ENCODE measurements around the gene DPH2. TPM values are rescaled to one million over a fixed set of nuclear protein-coding genes. Genes with fewer than 3 reads are reported as not detected.

Gene DPH2
- total RNA-seq, 3 donors from 2014 or later: 16.2 to 22.0 (median 18.3) TPM

DNA sequence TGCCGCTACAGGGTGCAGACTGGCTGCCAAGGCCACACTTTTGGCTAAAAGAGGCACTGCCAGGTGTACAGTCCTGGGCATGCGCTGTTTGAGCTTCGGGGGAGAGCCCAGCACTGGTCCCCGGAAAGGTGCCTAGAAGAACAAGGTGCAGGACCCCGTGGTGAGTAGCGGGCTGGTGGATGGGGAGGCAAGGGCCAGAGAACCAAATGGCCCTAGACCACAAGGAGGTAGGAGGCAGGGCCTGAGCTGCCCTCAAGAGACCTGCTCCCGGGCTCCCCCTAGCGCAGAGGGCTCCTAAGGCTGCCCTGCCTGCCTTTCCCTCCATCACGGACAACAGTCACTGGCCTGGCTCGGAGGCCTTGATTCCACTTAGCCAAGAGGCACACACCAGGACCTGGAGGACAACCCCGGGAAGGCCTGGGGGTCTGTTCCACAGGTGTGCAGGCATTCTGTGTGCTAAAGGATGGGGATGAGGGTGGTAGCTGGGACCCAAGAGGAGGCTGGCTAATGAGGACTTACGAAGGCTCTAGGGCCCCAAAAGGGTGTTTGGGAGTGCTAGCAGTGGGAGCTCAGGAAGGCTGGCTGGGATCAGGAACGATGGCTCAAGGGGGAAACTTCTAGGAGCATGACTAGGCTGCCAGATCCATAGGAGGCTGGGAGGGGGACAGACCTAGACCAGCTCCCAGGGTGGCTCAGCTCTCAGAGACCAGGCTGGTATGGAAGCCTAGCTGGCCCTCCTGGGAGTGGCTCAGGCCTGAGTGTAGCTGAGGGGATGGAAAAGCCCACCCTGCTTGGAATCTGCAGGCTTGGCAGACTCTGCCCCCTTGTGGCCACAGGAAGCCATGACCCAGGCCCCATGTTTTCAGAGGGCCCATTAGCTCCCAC, 35.5 kb upstream of the DPH2 start:
- Histone ChIP-seq H3K9me3 (no peaks in the 10 kb centered on the region), H3K27ac (peak overlapping the region; percentile 17 to 42), H3K4me1 (no peaks in the 10 kb centered on the region), H3K36me3 (no peaks in the 10 kb centered on the region), H3K4me3 (peak overlapping the region; percentile 23 to 67 (median 55)), H3K27me3 (no peaks in the 10 kb centered on the region)
- intact Hi-C loops (cut with DNase I; ENCODE audit: low total_unique reads): loop anchor here (10.0 kb wide), 1 partner anchor 170 kb away; no protein-coding TSS in a partner anchor
- no peak for TF ChIP-seq POLR2AphosphoS5 (IDR thresholded peaks at IDR 0.05)
- TF ChIP-seq, protein P1, sequence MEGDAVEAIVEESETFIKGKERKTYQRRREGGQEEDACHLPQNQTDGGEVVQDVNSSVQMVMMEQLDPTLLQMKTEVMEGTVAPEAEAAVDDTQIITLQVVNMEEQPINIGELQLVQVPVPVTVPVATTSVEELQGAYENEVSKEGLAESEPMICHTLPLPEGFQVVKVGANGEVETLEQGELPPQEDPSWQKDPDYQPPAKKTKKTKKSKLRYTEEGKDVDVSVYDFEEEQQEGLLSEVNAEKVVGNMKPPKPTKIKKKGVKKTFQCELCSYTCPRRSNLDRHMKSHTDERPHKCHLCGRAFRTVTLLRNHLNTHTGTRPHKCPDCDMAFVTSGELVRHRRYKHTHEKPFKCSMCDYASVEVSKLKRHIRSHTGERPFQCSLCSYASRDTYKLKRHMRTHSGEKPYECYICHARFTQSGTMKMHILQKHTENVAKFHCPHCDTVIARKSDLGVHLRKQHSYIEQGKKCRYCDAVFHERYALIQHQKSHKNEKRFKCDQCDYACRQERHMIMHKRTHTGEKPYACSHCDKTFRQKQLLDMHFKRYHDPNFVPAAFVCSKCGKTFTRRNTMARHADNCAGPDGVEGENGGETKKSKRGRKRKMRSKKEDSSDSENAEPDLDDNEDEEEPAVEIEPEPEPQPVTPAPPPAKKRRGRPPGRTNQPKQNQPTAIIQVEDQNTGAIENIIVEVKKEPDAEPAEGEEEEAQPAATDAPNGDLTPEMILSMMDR (IDR thresholded peaks at IDR 0.05): peak; percentile 83 to 89 (median 87)
- DNase-seq (ENCODE audit: low spot score in 2 of 2): no peak

DNA sequence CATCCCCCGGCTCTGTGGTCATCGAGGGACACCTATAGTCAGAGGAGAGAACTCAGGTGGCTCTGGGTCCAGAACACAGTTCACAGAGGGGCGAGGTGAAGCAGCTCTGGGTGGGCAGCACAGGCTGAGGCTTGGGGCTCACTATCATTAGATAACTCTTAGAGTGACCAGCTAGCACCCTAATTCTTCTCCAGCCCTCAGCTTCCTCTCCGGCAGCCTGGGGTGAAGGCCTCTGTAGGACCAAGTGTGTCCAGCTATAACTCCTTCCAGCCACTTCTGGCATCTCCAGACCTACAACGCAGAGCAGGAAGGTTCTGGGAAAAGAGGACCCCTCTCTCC, 34.9 kb upstream of the DPH2 start:
- no peak for DNase-seq (ENCODE audit: low spot score in 2 of 2)
- TF ChIP-seq, protein P1 (IDR thresholded peaks at IDR 0.05): peak in 1 of 3 donors; percentile 1
- TF ChIP-seq POLR2A (IDR thresholded peaks at IDR 0.05): no peak
- intact Hi-C loops (cut with DNase I; ENCODE audit: low total_unique reads): loop anchor here (10.0 kb wide), 1 partner anchor 170 kb away; no protein-coding TSS in a partner anchor
- no peaks in the 10 kb centered on the region for H3K36me3 ChIP-seq
- no peak overlapping the region for H3K4me3 ChIP-seq
- peak overlapping the region in 1 of 2 donors; percentile 4 for H3K27ac ChIP-seq
- H3K9me3 ChIP-seq: no peaks in the 10 kb centered on the region
- H3K27me3 ChIP-seq: no peaks in the 10 kb centered on the region
- H3K4me1 ChIP-seq: no peaks in the 10 kb centered on the region

DNA sequence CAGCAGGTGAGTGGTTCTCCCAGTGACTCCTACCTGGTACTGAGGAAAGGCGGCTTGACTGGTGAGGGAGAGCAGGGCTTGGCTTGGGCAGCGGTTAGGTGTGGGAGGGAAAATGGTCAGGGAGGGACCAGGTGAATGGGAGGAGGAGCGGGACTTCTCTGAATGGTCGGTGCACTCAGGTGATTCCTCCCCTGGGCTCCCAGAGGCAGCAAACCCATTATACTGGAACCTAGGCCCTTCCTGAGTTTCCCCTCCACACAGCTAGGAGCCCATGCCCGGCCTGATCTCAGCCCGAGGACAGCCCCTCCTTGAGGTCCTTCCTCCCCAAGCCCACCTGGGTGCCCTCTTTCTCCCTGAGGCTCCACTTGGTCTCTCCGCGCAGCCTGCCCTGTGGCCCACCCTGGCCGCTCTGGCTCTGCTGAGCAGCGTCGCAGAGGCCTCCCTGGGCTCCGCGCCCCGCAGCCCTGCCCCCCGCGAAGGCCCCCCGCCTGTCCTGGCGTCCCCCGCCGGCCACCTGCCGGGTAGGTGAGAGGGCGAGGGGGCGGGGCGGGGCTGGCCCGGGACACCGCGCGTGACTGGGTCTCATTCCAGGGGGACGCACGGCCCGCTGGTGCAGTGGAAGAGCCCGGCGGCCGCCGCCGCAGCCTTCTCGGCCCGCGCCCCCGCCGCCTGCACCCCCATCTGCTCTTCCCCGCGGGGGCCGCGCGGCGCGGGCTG, 33.9 kb upstream of the DPH2 start:
- Histone ChIP-seq H3K27ac (peak overlapping the region in 1 of 2 donors; percentile 10), H3K4me1 (no peaks in the 10 kb centered on the region), H3K36me3 (no peaks in the 10 kb centered on the region), H3K27me3 (no peaks in the 10 kb centered on the region), H3K4me3 (peak overlapping the region; percentile 32 to 74 (median 56)), H3K9me3 (no peaks in the 10 kb centered on the region)
- TF ChIP-seq POLR2A (IDR thresholded peaks at IDR 0.05): no peak
- TF ChIP-seq POLR2AphosphoS5 (IDR thresholded peaks at IDR 0.05): no peak
- TF ChIP-seq, protein P1 (IDR thresholded peaks at IDR 0.05): no peak
- intact Hi-C loops (cut with DNase I; ENCODE audit: low total_unique reads): loop anchor here (10.0 kb wide), 1 partner anchor 171 kb away; no protein-coding TSS in a partner anchor
- DNase-seq (ENCODE audit: low spot score in 2 of 2): peak in 1 of 2 donors; percentile 69

DNA sequence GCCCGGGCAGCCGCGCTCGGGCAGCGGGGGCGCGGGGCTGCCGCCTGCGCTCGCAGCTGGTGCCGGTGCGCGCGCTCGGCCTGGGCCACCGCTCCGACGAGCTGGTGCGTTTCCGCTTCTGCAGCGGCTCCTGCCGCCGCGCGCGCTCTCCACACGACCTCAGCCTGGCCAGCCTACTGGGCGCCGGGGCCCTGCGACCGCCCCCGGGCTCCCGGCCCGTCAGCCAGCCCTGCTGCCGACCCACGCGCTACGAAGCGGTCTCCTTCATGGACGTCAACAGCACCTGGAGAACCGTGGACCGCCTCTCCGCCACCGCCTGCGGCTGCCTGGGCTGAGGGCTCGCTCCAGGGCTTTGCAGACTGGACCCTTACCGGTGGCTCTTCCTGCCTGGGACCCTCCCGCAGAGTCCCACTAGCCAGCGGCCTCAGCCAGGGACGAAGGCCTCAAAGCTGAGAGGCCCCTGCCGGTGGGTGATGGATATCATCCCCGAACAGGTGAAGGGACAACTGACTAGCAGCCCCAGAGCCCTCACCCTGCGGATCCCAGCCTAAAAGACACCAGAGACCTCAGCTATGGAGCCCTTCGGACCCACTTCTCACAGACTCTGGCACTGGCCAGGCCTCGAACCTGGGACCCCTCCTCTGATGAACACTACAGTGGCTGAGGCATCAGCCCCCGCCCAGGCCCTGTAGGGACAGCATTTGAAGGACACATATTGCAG, 33.2 kb upstream of the DPH2 start:
- intact Hi-C loops (cut with DNase I; ENCODE audit: low total_unique reads): loop anchor here (10.0 kb wide), 1 partner anchor 172 kb away; no protein-coding TSS in a partner anchor
- Histone ChIP-seq H3K4me1 (no peaks in the 10 kb centered on the region), H3K27me3 (no peaks in the 10 kb centered on the region), H3K27ac (peak overlapping the region in 1 of 2 donors; percentile 10), H3K9me3 (no peaks in the 10 kb centered on the region), H3K4me3 (peak overlapping the region; percentile 32 to 74 (median 56)), H3K36me3 (no peaks in the 10 kb centered on the region)
- no peak for DNase-seq (ENCODE audit: low spot score in 2 of 2)
- no peak for TF ChIP-seq POLR2AphosphoS5 (IDR thresholded peaks at IDR 0.05)
- TF ChIP-seq, protein P1 (IDR thresholded peaks at IDR 0.05): peak in 1 of 3 donors; percentile 25

Data from breast epithelium (tissue), 4 donors.